ENCODE data around the gene GLIPR1.
A peak's percentile ranks its signal among the peaks of the same experiment; 100 is the strongest.

The GLIPR1 gene

DNA sequence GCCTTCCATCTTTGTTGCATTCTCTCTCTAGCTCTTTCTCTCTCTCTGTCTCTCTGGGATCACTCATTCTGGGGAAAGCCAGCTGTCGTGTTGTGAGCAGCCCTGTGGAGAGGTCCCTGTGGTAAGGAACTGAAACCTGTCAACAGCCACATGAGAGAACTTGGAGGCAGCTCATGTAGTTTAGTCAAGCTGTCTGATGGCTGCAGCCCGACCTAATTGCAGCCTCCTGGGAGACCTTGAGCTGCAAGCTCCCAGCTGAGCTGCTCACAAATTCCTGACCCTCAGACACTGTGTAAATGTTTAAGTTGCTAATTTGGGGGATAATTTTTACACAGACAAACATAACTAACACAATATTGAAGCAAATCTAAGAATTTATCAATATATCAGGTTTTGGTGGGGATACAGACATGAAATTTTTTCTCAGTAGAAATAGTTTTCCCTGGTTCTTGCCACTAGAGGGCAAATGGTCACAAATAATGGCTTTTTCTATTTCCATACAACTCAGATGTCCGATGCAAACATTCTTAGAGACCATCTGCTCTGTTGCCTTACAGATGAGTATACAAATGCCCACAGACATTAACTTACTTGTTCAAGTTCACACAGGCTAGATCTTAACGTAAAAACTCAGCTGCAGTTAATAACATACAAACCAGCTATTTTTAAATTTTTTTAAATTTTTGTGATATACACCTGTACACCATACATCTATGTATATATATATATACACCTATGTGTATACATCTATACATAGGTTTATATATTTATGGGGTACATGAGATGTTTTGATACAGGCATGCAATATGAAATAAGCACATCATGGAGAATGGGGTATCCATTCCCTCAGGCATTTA, 46.3 kb downstream of the GLIPR1 start:
- no peak for DNase-seq (ENCODE audit: extremely low read depth, low read depth)
- TF ChIP-seq, protein P1, sequence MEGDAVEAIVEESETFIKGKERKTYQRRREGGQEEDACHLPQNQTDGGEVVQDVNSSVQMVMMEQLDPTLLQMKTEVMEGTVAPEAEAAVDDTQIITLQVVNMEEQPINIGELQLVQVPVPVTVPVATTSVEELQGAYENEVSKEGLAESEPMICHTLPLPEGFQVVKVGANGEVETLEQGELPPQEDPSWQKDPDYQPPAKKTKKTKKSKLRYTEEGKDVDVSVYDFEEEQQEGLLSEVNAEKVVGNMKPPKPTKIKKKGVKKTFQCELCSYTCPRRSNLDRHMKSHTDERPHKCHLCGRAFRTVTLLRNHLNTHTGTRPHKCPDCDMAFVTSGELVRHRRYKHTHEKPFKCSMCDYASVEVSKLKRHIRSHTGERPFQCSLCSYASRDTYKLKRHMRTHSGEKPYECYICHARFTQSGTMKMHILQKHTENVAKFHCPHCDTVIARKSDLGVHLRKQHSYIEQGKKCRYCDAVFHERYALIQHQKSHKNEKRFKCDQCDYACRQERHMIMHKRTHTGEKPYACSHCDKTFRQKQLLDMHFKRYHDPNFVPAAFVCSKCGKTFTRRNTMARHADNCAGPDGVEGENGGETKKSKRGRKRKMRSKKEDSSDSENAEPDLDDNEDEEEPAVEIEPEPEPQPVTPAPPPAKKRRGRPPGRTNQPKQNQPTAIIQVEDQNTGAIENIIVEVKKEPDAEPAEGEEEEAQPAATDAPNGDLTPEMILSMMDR (IDR thresholded peaks at IDR 0.05; ENCODE audit: low read depth, low read length) = peak; percentile 56

DNA sequence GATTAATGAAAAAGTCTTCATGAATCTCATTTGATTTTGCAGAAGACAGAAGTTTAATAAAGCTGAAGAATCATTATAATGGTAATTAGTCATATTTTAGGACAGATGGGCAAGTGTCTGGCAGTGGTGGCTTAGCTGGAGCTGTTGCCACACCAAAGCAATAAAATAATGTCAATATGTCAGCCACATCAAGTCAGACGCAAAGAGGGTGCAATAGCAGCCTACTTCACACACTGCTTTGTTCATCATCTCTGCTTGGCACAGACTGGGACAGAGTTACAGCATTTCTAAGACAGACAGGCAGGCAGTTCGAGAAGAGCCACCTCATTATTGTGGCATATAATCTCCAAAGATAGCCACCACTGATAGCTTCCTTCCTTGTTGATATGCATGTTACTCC, 47.7 kb downstream of the GLIPR1 start:
- DNase-seq (ENCODE audit: extremely low read depth, low read depth) = no peak
- TF ChIP-seq, protein P1 (IDR thresholded peaks at IDR 0.05; ENCODE audit: low read depth, low read length) = no peak

DNA sequence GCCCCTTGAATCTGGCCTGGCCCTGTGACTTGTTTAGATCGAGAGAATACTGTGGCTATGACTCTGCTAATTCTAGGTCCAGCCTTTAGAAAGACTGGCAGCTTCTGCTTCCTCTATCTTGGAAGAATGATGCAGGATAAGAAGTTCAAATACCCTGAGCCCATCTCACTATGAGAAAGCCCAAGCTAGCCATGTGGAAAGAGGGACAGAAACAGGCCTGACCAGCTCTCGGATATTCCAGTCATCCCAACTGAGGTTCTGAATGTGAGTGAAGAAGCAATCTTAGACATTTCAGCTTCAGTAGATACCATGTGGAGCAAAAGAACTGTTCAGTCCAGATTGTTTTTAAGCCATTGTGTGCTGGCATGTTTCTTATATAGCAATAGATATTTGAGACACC, 48.1 kb downstream of the GLIPR1 start:
- no peak for DNase-seq (ENCODE audit: extremely low read depth, low read depth)
- TF ChIP-seq, protein P1 (IDR thresholded peaks at IDR 0.05; ENCODE audit: low read depth, low read length) = no peak

GRCh38 chr12:75529316-75529715, 48.8 kb downstream of the GLIPR1 start:
- no peak for DNase-seq (ENCODE audit: extremely low read depth, low read depth)
- TF ChIP-seq, protein P1 (IDR thresholded peaks at IDR 0.05; ENCODE audit: low read depth, low read length) = no peak

GRCh38 chr12:75529826-75530225, 49.3 kb downstream of the GLIPR1 start:
- TF ChIP-seq, protein P1 (IDR thresholded peaks at IDR 0.05; ENCODE audit: low read depth, low read length) = no peak
- DNase-seq (ENCODE audit: extremely low read depth, low read depth) = no peak

DNA sequence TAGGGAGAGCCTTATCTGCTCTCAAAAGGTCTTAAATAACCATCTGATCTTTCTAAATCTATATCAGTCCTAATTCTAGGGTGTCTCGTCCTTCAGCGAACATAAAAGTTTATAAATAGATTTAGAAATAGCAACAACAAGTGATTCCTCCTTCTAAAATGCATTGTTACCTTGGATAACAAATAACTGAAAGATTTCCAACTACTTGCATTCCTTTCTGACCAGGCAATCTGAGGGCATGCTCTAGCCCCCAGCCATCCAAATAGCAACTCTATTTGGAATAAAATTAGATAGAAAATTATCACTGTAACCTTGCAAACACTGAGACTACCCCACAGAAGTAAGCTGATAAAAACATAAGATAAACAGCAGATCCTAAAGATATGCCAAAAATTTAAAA, 52.7 kb downstream of the GLIPR1 start:
- TF ChIP-seq, protein P1 (IDR thresholded peaks at IDR 0.05; ENCODE audit: low read depth, low read length) = no peak
- DNase-seq (ENCODE audit: extremely low read depth, low read depth) = no peak

- TF ChIP-seq, protein P1 (IDR thresholded peaks at IDR 0.05; ENCODE audit: low read depth, low read length) = no peak
These were observed 59.3 kb downstream of the GLIPR1 start for GRCh38 chr12:75539889-75540288.

More at GRCh38 chr12:75539889-75540288, 59.3 kb downstream of the GLIPR1 start:
- no peak for DNase-seq (ENCODE audit: extremely low read depth, low read depth)
